ENCODE data around the gene TENM4.

Gene TENM4

GRCh38 chr11:78649361-78650215 lies 791.2 kb downstream of the TENM4 start:
- ATAC-seq (ENCODE audit: insufficient read depth, low read depth) (no peak), DNase-seq (no peak)
- H3K79me2 ChIP-seq (ENCODE audit: insufficient read depth, low read length), result no peaks in the 10 kb centered on the region
- no peaks in the 10 kb centered on the region for H3K9me3 ChIP-seq (ENCODE audit: insufficient read depth, low read length, severe bottlenecking)
- TF ChIP-seq EZH2 (IDR thresholded peaks at IDR 0.05; ENCODE audit: borderline replicate concordance, low read depth, low read length, severe bottlenecking) (no peak), CTCF (IDR thresholded peaks at IDR 0.05; ENCODE audit: borderline replicate concordance, extremely low read depth, low read length, poor library complexity, severe bottlenecking) (no peak)
- H3K36me3 ChIP-seq (ENCODE audit: insufficient read depth, low read length), result no peaks in the 10 kb centered on the region
- H3K4me3 ChIP-seq (ENCODE audit: low read depth in 1 of 2, low read length in 2 of 2), result no peak overlapping the region
- H3K4me1 ChIP-seq (ENCODE audit: insufficient read depth, low read length), result no peaks in the 10 kb centered on the region; the same call in 1 of the 2 replicates
- H2AFZ ChIP-seq (ENCODE audit: low read depth, low read length), result no peak overlapping the region
- 0 out of 2 replicates have a peak, but pooled peaks cover 3% of the 10 kb centered on the region for H4K20me1 ChIP-seq (ENCODE audit: insufficient read depth, low read length)
- H3K4me2 ChIP-seq (ENCODE audit: insufficient read depth, low read length), result no peak overlapping the region
- no peak overlapping the region for H3K9ac ChIP-seq (ENCODE audit: low read depth, low read length)
- peaks cover 5% of the 10 kb centered on the region for H3K27me3 ChIP-seq (ENCODE audit: insufficient read depth, low read length, poor library complexity)
- no peak overlapping the region for H3K27ac ChIP-seq (ENCODE audit: low read length)

- no peak overlapping the region for H3K4me2 ChIP-seq (ENCODE audit: insufficient read depth, low read length)
- H3K9me3 ChIP-seq (ENCODE audit: insufficient read depth, low read length, severe bottlenecking), result no peaks in the 10 kb centered on the region
- no peaks in the 10 kb centered on the region; the same call in 1 of the 2 replicates for H3K4me1 ChIP-seq (ENCODE audit: insufficient read depth, low read length)
- DNase-seq, result no peak
- no peaks in the 10 kb centered on the region for H3K36me3 ChIP-seq (ENCODE audit: insufficient read depth, low read length)
- H3K27ac ChIP-seq (ENCODE audit: low read length), result no peak overlapping the region
- H4K20me1 ChIP-seq (ENCODE audit: insufficient read depth, low read length), result 0 out of 2 replicates have a peak, but pooled peaks cover 3% of the 10 kb centered on the region
- TF ChIP-seq EZH2 (IDR thresholded peaks at IDR 0.05; ENCODE audit: borderline replicate concordance, low read depth, low read length, severe bottlenecking) (no peak), CTCF (IDR thresholded peaks at IDR 0.05; ENCODE audit: borderline replicate concordance, extremely low read depth, low read length, poor library complexity, severe bottlenecking) (no peak)
- no peaks in the 10 kb centered on the region for H3K27me3 ChIP-seq (ENCODE audit: insufficient read depth, low read length, poor library complexity)
- no peaks in the 10 kb centered on the region for H3K79me2 ChIP-seq (ENCODE audit: insufficient read depth, low read length)
- no peak for ATAC-seq (ENCODE audit: insufficient read depth, low read depth)
- H3K9ac ChIP-seq (ENCODE audit: low read depth, low read length), result no peak overlapping the region
- no peak overlapping the region for H2AFZ ChIP-seq (ENCODE audit: low read depth, low read length)
- H3K4me3 ChIP-seq (ENCODE audit: low read depth in 1 of 2, low read length in 2 of 2), result no peak overlapping the region
Measured at GRCh38 chr11:78647986-78648875, 792.6 kb downstream of the TENM4 start.

GRCh38 chr11:78647266-78647915 lies 793.4 kb downstream of the TENM4 start:
- Histone ChIP-seq H3K27me3 (ENCODE audit: insufficient read depth, low read length, poor library complexity) (no peaks in the 10 kb centered on the region), H2AFZ (ENCODE audit: low read depth, low read length) (no peak overlapping the region), H3K9me3 (ENCODE audit: insufficient read depth, low read length, severe bottlenecking) (no peaks in the 10 kb centered on the region), H3K4me3 (ENCODE audit: low read depth in 1 of 2, low read length in 2 of 2) (no peak overlapping the region), H3K4me1 (ENCODE audit: insufficient read depth, low read length) (no peaks in the 10 kb centered on the region; the same call in 1 of the 2 replicates), H3K36me3 (ENCODE audit: insufficient read depth, low read length) (no peaks in the 10 kb centered on the region), H3K4me2 (ENCODE audit: insufficient read depth, low read length) (no peak overlapping the region), H3K27ac (ENCODE audit: low read length) (no peak overlapping the region), H3K79me2 (ENCODE audit: insufficient read depth, low read length) (no peaks in the 10 kb centered on the region), H4K20me1 (ENCODE audit: insufficient read depth, low read length) (0 out of 2 replicates have a peak, but pooled peaks cover 3% of the 10 kb centered on the region), H3K9ac (ENCODE audit: low read depth, low read length) (no peak overlapping the region)
- ATAC-seq (ENCODE audit: insufficient read depth, low read depth) (no peak), DNase-seq (no peak)
- TF ChIP-seq CTCF (IDR thresholded peaks at IDR 0.05; ENCODE audit: borderline replicate concordance, extremely low read depth, low read length, poor library complexity, severe bottlenecking) (no peak), EZH2 (IDR thresholded peaks at IDR 0.05; ENCODE audit: borderline replicate concordance, low read depth, low read length, severe bottlenecking) (no peak)

Measured in DND-41 (cell line).